Immature natural killer cell (primary cell): Measurements from ENCODE around the gene TIMM29. TPM values are rescaled to one million over a fixed set of nuclear protein-coding genes. Genes with fewer than 3 reads are reported as not detected.

Source experiments
- DNase-seq, 3 donors: peaks; one replicate each; pipeline ENCODE4 v3.0.0; 2022; ENCODE audit warnings: mixed read lengths in 1 of 3
- H3K27ac Mint-ChIP-seq, 6 donors: one replicate each; pipeline ENCODE4 v1.8.0; 2020; ENCODE audit warnings: mixed read lengths in 6 of 6, mild to moderate bottlenecking in 5 of 6, inconsistent platforms in 4 of 6, moderate library complexity in 3 of 6
- H3K27me3 Mint-ChIP-seq, 3 donors: one replicate each; pipeline ENCODE4 v1.8.0; 2020 to 2021; ENCODE audit warnings: low read depth in 3 of 3, mild to moderate bottlenecking in 3 of 3, mixed read lengths in 3 of 3, moderate library complexity in 3 of 3, inconsistent platforms in 1 of 3
- H3K36me3 Mint-ChIP-seq, 3 donors: one replicate each; pipeline ENCODE4 v1.8.0; 2020; ENCODE audit warnings: mixed read lengths in 3 of 3, inconsistent platforms in 2 of 3, mild to moderate bottlenecking in 2 of 3
- H3K4me1 Mint-ChIP-seq, 2 donors: one replicate each; pipeline ENCODE4 v1.8.0; 2020; ENCODE audit warnings: inconsistent platforms in 2 of 2, mild to moderate bottlenecking in 2 of 2, mixed read lengths in 2 of 2, moderate library complexity in 1 of 2
- H3K4me3 Mint-ChIP-seq, 5 donors: one replicate each; pipeline ENCODE4 v1.8.0; 2020; ENCODE audit warnings: mild to moderate bottlenecking in 5 of 5, mixed read lengths in 5 of 5, inconsistent platforms in 3 of 5, moderate library complexity in 3 of 5
- H3K9me3 Mint-ChIP-seq, 6 donors: one replicate each; pipeline ENCODE4 v1.8.0; 2020; ENCODE audit warnings: mild to moderate bottlenecking in 6 of 6, mixed read lengths in 6 of 6, inconsistent platforms in 4 of 6, moderate library complexity in 3 of 6
- polyA plus RNA-seq, 3 donors: library from polyadenylated mRNA; unstranded; fragments of 300-500 nt; fragmentation: Illumina TruSeq; gene quantifications; one replicate each; pipeline ENCODE4 v1.2.3, GENCODE V29; 2021

TIMM29 gene
- polyA plus RNA-seq, 3 donors from 2014 or later, result 29.6 to 40.8 (median 35.4) TPM

DNA sequence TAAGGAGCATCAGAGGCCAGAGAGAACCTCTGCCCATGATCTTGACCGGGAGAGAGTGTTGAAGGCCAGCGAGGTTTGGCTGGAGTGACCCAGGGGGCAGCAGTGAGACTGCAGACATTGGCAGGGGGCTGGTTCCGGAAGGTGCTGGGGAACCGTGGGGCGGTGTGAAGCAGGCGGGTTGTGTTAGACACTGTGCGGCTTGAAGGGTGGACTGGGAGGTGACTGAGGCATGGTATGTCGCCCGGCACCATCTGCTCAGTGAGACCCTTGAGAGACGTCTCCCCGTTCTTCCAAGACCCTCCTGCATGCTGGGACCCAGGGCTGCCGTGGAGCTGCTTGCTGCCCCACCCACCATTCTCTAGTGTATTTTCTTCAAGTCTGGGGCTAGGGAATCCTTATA, 32.7 kb upstream of the TIMM29 start:
- no peaks in the 10 kb centered on the region for H3K36me3 Mint-ChIP-seq
- no peaks in the 10 kb centered on the region for H3K9me3 Mint-ChIP-seq
- H3K4me1 Mint-ChIP-seq, result peaks cover 3 to 8% of the 10 kb centered on the region in 2 donors
- no peak for DNase-seq
- H3K4me3 Mint-ChIP-seq, result no peak overlapping the region
- H3K27ac Mint-ChIP-seq, result peak overlapping the region in 1 of 6 donors; percentile 75
- H3K27me3 Mint-ChIP-seq, result peaks cover 0 to 2% (median 0%) of the 10 kb centered on the region in 3 donors

DNA sequence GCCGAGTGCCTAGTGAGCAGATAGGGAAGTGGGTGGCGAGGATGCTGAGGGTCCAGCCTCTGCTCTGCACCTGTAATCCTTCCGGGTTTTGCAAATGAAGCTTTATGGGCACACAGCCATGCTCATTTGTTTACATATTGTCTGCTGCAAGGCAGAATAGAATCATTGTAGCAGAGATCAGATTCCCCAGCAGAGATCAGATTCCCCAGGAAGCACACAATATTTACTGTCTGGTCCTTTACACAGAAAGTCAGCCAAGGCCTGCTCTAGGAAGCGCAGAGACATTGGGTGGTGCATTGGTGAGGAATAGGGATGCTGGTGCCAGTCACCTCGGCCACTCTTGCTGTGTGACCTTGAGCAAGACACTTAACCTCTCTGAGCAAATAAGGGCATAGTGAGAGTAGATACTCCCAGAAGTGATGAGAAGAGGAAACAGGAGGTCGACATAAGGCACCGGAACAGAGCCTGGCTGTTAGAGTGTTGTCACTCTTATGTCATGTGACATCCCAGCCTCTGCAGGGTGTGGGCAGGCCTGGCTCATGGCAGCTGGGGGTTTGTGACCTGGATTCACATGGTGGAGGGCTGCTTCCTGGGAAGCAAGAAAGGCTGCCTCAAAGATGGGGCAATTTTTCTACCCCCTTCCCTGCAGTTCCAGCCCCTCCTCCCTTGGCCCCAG, 31.6 kb upstream of the TIMM29 start:
- Mint-ChIP-seq H3K4me1 (peaks cover 3 to 8% of the 10 kb centered on the region in 2 donors), H3K4me3 (no peak overlapping the region), H3K27ac (peak overlapping the region in 1 of 6 donors; percentile 53), H3K9me3 (no peaks in the 10 kb centered on the region), H3K27me3 (peaks cover 0 to 2% (median 0%) of the 10 kb centered on the region in 3 donors), H3K36me3 (no peaks in the 10 kb centered on the region)
- no peak for DNase-seq

DNA sequence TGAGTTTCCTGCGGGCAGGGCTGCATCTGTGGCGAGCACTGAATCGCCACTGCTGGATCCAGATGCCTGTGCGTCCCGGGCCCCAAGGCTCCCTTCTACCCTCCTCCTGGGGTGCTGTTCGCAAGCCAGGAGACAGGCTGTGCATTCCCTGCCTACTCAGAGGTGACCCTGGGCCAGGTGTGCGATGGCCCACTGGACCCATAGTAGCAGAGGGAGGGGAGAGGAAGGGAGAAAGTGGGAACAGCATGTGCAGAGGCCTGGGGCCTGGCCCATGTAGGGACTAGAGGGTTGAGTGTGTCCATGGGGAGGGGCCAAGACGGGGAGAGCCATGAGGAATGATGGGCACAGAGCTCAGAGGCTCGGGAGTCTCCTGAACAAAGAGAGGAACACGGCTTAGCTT, 30.0 kb upstream of the TIMM29 start:
- Mint-ChIP-seq H3K27ac (no peak overlapping the region), H3K36me3 (no peaks in the 10 kb centered on the region), H3K4me1 (peaks cover 3 to 8% of the 10 kb centered on the region in 2 donors), H3K27me3 (peaks cover 0 to 2% (median 0%) of the 10 kb centered on the region in 3 donors), H3K4me3 (no peak overlapping the region), H3K9me3 (no peaks in the 10 kb centered on the region)
- no peak for DNase-seq

GRCh38 chr19:10899151-10899653, 29.4 kb upstream of the TIMM29 start:
- peaks cover 0 to 2% (median 0%) of the 10 kb centered on the region in 3 donors for H3K27me3 Mint-ChIP-seq
- no peaks in the 10 kb centered on the region for H3K36me3 Mint-ChIP-seq
- no peak overlapping the region for H3K27ac Mint-ChIP-seq

GRCh38 chr19:10907925-10908324, 20.7 kb upstream of the TIMM29 start:
- DNase-seq, result no peak
- Mint-ChIP-seq H3K4me1 (no peaks in the 10 kb centered on the region), H3K9me3 (no peaks in the 10 kb centered on the region), H3K36me3 (peaks cover 0 to 13% (median 4%) of the 10 kb centered on the region in 3 donors), H3K27me3 (no peaks in the 10 kb centered on the region), H3K27ac (no peak overlapping the region), H3K4me3 (no peak overlapping the region)

More at GRCh38 chr19:10899151-10899653, 29.4 kb upstream of the TIMM29 start:
- H3K4me1 Mint-ChIP-seq, result peaks cover 3 to 8% of the 10 kb centered on the region in 2 donors
- H3K9me3 Mint-ChIP-seq, result no peaks in the 10 kb centered on the region
- H3K4me3 Mint-ChIP-seq, result no peak overlapping the region
- DNase-seq, result no peak

DNA sequence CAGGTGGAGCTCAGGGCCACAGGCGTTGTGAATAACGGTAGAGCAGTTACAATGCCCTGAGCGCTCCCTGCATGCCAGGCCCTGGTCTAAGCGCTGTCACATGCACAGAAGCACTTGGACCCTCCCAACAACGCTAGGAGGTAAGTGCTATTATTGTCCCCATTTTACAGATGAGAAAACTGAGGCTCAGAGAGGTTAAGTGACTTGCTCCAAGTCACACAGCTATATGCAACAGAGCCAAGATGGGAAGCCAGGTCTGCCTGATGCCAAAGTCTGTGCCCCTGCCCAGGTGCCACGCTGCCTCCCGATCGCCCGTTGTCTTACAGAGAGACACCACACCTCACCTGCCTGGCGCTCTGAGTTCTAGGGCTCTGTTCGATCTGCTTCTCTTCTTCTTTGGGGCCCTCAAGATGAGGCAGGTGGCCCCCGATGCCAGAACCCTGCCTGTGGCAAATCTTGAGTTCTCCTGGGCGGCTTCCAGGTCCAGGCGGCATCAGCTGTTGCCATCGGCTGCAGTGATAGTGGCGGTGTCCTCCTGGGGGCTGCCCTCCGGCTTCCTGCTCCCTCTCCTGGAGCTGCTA, 20.1 kb upstream of the TIMM29 start:
- H3K4me1 Mint-ChIP-seq, result no peaks in the 10 kb centered on the region
- H3K27me3 Mint-ChIP-seq, result no peaks in the 10 kb centered on the region
- no peaks in the 10 kb centered on the region for H3K9me3 Mint-ChIP-seq
- no peak for DNase-seq
- H3K4me3 Mint-ChIP-seq, result no peak overlapping the region
- H3K36me3 Mint-ChIP-seq, result peaks cover 0 to 13% (median 4%) of the 10 kb centered on the region in 3 donors
- H3K27ac Mint-ChIP-seq, result no peak overlapping the region

- no peaks in the 10 kb centered on the region for H3K4me1 Mint-ChIP-seq
- H3K36me3 Mint-ChIP-seq, result peaks cover 0 to 13% (median 4%) of the 10 kb centered on the region in 3 donors
- H3K27ac Mint-ChIP-seq, result no peak overlapping the region
- H3K4me3 Mint-ChIP-seq, result no peak overlapping the region
- H3K27me3 Mint-ChIP-seq, result peaks cover 0 to 1% (median 0%) of the 10 kb centered on the region in 3 donors
- no peaks in the 10 kb centered on the region for H3K9me3 Mint-ChIP-seq
- no peak for DNase-seq
Observed at GRCh38 chr19:10911579-10912363, 16.8 kb upstream of the TIMM29 start.

- Mint-ChIP-seq H3K4me1 (no peaks in the 10 kb centered on the region), H3K27ac (no peak overlapping the region), H3K4me3 (no peak overlapping the region), H3K36me3 (peaks cover 0 to 13% (median 4%) of the 10 kb centered on the region in 3 donors), H3K9me3 (no peaks in the 10 kb centered on the region), H3K27me3 (peaks cover 0 to 1% (median 0%) of the 10 kb centered on the region in 3 donors)
- DNase-seq, result no peak
Observed at GRCh38 chr19:10912619-10913018, 16.0 kb upstream of the TIMM29 start.

DNA sequence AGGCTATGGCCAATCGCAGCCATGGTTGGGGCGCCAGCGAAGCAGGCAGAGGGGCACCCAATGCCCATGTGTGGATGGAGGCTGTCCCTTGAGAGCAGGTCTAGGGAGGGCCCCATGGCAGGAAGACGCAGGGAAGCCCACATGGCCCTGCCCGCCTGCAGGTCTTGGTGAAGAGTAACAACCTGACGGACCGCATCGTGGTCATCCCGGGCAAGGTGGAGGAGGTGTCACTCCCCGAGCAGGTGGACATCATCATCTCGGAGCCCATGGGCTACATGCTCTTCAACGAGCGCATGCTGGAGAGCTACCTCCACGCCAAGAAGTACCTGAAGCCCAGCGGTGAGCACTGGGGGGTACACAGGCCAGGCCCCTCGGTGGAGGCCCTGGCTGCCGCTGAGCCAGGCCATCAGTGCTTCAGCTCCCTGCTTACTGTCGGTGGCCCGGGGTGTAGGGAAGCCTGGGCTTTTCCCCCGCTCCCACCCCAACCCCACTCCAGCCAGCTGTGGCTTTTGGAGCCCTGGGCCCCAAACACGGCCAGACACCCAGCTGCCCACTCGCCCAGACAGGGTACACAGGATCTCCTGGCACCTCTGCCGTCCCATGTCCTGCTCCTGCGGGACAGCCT, 14.8 kb upstream of the TIMM29 start:
- Mint-ChIP-seq H3K4me3 (no peak overlapping the region), H3K36me3 (peaks cover 0 to 11% (median 4%) of the 10 kb centered on the region in 3 donors), H3K27ac (no peak overlapping the region), H3K9me3 (no peaks in the 10 kb centered on the region), H3K4me1 (no peaks in the 10 kb centered on the region), H3K27me3 (peaks cover 0 to 1% (median 0%) of the 10 kb centered on the region in 3 donors)
- DNase-seq, result no peak

- H3K4me1 Mint-ChIP-seq, result no peaks in the 10 kb centered on the region
- no peak for DNase-seq
- peaks cover 0 to 4% (median 4%) of the 10 kb centered on the region in 3 donors for H3K36me3 Mint-ChIP-seq
- no peak overlapping the region for H3K27ac Mint-ChIP-seq
- H3K9me3 Mint-ChIP-seq, result no peaks in the 10 kb centered on the region
- peaks cover 0 to 1% (median 0%) of the 10 kb centered on the region in 3 donors for H3K27me3 Mint-ChIP-seq
- no peak overlapping the region for H3K4me3 Mint-ChIP-seq
Observed at GRCh38 chr19:10915130-10916091, 13.2 kb upstream of the TIMM29 start.

- H3K4me1 Mint-ChIP-seq, result no peaks in the 10 kb centered on the region
- H3K4me3 Mint-ChIP-seq, result no peak overlapping the region
- peaks cover 0 to 4% (median 4%) of the 10 kb centered on the region in 3 donors for H3K36me3 Mint-ChIP-seq
- H3K9me3 Mint-ChIP-seq, result no peaks in the 10 kb centered on the region
- no peak for DNase-seq
- H3K27ac Mint-ChIP-seq, result no peak overlapping the region
- peaks cover 0 to 2% (median 1%) of the 10 kb centered on the region in 3 donors for H3K27me3 Mint-ChIP-seq
Observed at GRCh38 chr19:10916602-10917001, 12.0 kb upstream of the TIMM29 start.

GRCh38 chr19:10918359-10918758, 10.3 kb upstream of the TIMM29 start:
- Mint-ChIP-seq H3K9me3 (no peaks in the 10 kb centered on the region), H3K4me3 (no peak overlapping the region), H3K27ac (peak overlapping the region in 1 of 6 donors; percentile 29), H3K4me1 (no peaks in the 10 kb centered on the region), H3K36me3 (peaks cover 0 to 3% (median 0%) of the 10 kb centered on the region in 3 donors), H3K27me3 (peaks cover 0 to 2% (median 1%) of the 10 kb centered on the region in 3 donors)
- no peak for DNase-seq
